KOPT-K1 (cell line): Measurements from ENCODE around the gene CDC42BPB.
"Not testable (repeated sequence)": the region's sequence is repeated elsewhere in the genome, so short reads cannot be mapped to it uniquely, and the experiment has no call there.

Source experiments
- H3K27ac ChIP-seq: fragments of 200-600 bp; sonication (generic); 2 replicates; pipeline ENCODE4 v1.5.1; 2016; ENCODE audit warnings: antibody characterized with exemption, mild to moderate bottlenecking, low read depth, low read length; ENCODE audit not compliant: poor library complexity, severe bottlenecking
- H3K36me3 ChIP-seq: fragments of 200-600 bp; sonication (generic); 2 replicates; pipeline ENCODE4 v1.5.1; 2017; ENCODE audit warnings: antibody characterized with exemption, mild to moderate bottlenecking, low read length, moderate library complexity; ENCODE audit not compliant: insufficient read depth
- H3K9me3 ChIP-seq: fragments of 200-600 bp; sonication (generic); 2 replicates; pipeline ENCODE4 v1.5.1; 2017; ENCODE audit warnings: antibody characterized with exemption, low read length, mild to moderate bottlenecking; ENCODE audit not compliant: insufficient read depth, poor library complexity, severe bottlenecking

The CDC42BPB gene

GRCh38 chr14:102898298-102898697 is 159.1 kb downstream of the CDC42BPB start:
- Histone ChIP-seq H3K27ac (no peak overlapping the region), H3K9me3 (no peaks in the 10 kb centered on the region)

GRCh38 chr14:102897299-102898027 is 159.9 kb downstream of the CDC42BPB start:
- Histone ChIP-seq H3K36me3 (peaks cover 81% of the 10 kb centered on the region), H3K27ac (no peak overlapping the region), H3K9me3 (no peaks in the 10 kb centered on the region)

More at GRCh38 chr14:102898298-102898697, 159.1 kb downstream of the CDC42BPB start:
- peaks cover 83% of the 10 kb centered on the region for H3K36me3 ChIP-seq

- H3K9me3 ChIP-seq, H3K27ac ChIP-seq: not testable (repeated sequence)
- H3K36me3 ChIP-seq, result peaks cover 81% of the 10 kb centered on the region
Observed at GRCh38 chr14:102896735-102897134, 160.6 kb downstream of the CDC42BPB start.

GRCh38 chr14:102893452-102893851 is 163.9 kb downstream of the CDC42BPB start:
- Histone ChIP-seq H3K36me3 (peaks cover 94% of the 10 kb centered on the region), H3K27ac (no peak overlapping the region), H3K9me3 (no peaks in the 10 kb centered on the region)

GRCh38 chr14:102892651-102893050 is 164.7 kb downstream of the CDC42BPB start:
- H3K9me3 ChIP-seq, result no peaks in the 10 kb centered on the region
- no peak overlapping the region for H3K27ac ChIP-seq
- peaks cover 94% of the 10 kb centered on the region for H3K36me3 ChIP-seq

GRCh38 chr14:102891556-102891955 is 165.8 kb downstream of the CDC42BPB start:
- Histone ChIP-seq H3K27ac (no peak overlapping the region), H3K36me3 (peaks cover 94% of the 10 kb centered on the region), H3K9me3 (no peaks in the 10 kb centered on the region)

- Histone ChIP-seq H3K36me3 (peaks cover 94% of the 10 kb centered on the region), H3K9me3 (no peaks in the 10 kb centered on the region), H3K27ac (no peak overlapping the region)
Observed at GRCh38 chr14:102891111-102891510, 166.2 kb downstream of the CDC42BPB start.

- no peak overlapping the region for H3K27ac ChIP-seq
- peaks cover 95% of the 10 kb centered on the region for H3K36me3 ChIP-seq
- no peaks in the 10 kb centered on the region for H3K9me3 ChIP-seq
Observed at GRCh38 chr14:102889615-102890014, 167.7 kb downstream of the CDC42BPB start.

- peaks cover 95% of the 10 kb centered on the region for H3K36me3 ChIP-seq
- H3K27ac ChIP-seq, result no peak overlapping the region
- no peaks in the 10 kb centered on the region for H3K9me3 ChIP-seq
Observed at GRCh38 chr14:102888748-102889147, 168.6 kb downstream of the CDC42BPB start.

- H3K27ac ChIP-seq, result no peak overlapping the region
- H3K9me3 ChIP-seq, result no peaks in the 10 kb centered on the region
- H3K36me3 ChIP-seq, result peaks cover 90% of the 10 kb centered on the region
Observed at GRCh38 chr14:102885737-102886447, 171.5 kb downstream of the CDC42BPB start.

GRCh38 chr14:102883554-102883953 is 173.8 kb downstream of the CDC42BPB start:
- no peak overlapping the region for H3K27ac ChIP-seq
- no peaks in the 10 kb centered on the region for H3K9me3 ChIP-seq
- H3K36me3 ChIP-seq, result peaks cover 87% of the 10 kb centered on the region

GRCh38 chr14:102883089-102883541 is 174.2 kb downstream of the CDC42BPB start:
- no peaks in the 10 kb centered on the region for H3K9me3 ChIP-seq
- H3K27ac ChIP-seq, result no peak overlapping the region
- H3K36me3 ChIP-seq, result peaks cover 87% of the 10 kb centered on the region
